GM12878 (cell line): ENCODE results near the gene BRSK2. TPM values are rescaled to one million over a fixed set of nuclear protein-coding genes. Genes with fewer than 3 reads are reported as not detected.

Experiments
- ATAC-seq: fragments of 200-7000 bp; cut with Tn5 transposase; 3 replicates; pipeline ENCODE4 v1.9.1; 2020; ENCODE audit warnings: mild to moderate bottlenecking, moderate library complexity
- BruUV-seq: library from RNA; stranded (reverse); fragments of 400-500 nt; replicated peaks from 2 replicates; lab custom pipeline; 2021; lab: Mats Ljungman, UMichigan
- CTCF ChIA-PET: fragments of 300-600 bp; sonication (Branson Sonifier 250); formaldehyde crosslinking; extraction: SDS; loops from one replicate; lab custom pipeline; 2021; ENCODE audit warnings: inconsistent platforms; lab: Yijun Ruan, JAX
- POLR2A ChIA-PET: fragments of 350-600 bp; formaldehyde crosslinking; extraction: SDS; loops from one replicate; lab custom pipeline; 2021; ENCODE audit warnings: inconsistent platforms; lab: Charles Lee
- RAD21 ChIA-PET: fragments of 300-600 bp; sonication (Branson Sonifier 250); formaldehyde crosslinking; loops from one replicate; lab custom pipeline; 2023; ENCODE audit warnings: antibody characterized with exemption; ENCODE audit not compliant: unreplicated experiment; lab: Charles Lee
- SMC1A ChIA-PET: fragments of 300-600 bp; sonication (Branson Sonifier 250); formaldehyde crosslinking; loops from one replicate; lab custom pipeline; 2023; ENCODE audit not compliant: unreplicated experiment, uncharacterized antibody; lab: Charles Lee
- DNase-seq: peaks from one replicate; pipeline ENCODE4 v3.0.0-alpha.2; 2011; ENCODE audit warnings: low read depth, low spot score
- FAIRE-seq: peaks from 3 replicates; lab custom pipeline; 2011; peaks lifted over from hg19 to GRCh38; lab: Jason Lieb, UNC
- H2AFZ ChIP-seq: 2 replicates; pipeline ENCODE4 v1.6.0; 2011; ENCODE audit warnings: low read depth, low read length, control low read depth; ENCODE audit not compliant: control insufficient read depth
- H3K27ac ChIP-seq: 2 replicates; pipeline ENCODE4 v1.5.1; 2011; ENCODE audit warnings: control low read depth; ENCODE audit not compliant: control insufficient read depth, insufficient read depth
- H3K27me3 ChIP-seq, 2 experiments: replicated peaks in 1 of 2; 2 replicates each; pipeline versions ENCODE4 v1.6.0 to v1.6.1; 2011; ENCODE audit warnings: low read length in 1 of 2; ENCODE audit not compliant: control insufficient read depth in 2 of 2, insufficient read depth in 2 of 2
- H3K36me3 ChIP-seq, 2 experiments: 2 replicates each; pipeline ENCODE4 v1.5.1; 2011; ENCODE audit warnings: low read length in 1 of 2; ENCODE audit not compliant: control insufficient read depth in 2 of 2, insufficient read depth in 2 of 2
- H3K4me1 ChIP-seq: 2 replicates; pipeline ENCODE4 v1.6.1; 2011; ENCODE audit warnings: mild to moderate bottlenecking, low read length, moderate library complexity, mixed read lengths; ENCODE audit not compliant: control insufficient read depth, insufficient read depth
- H3K4me2 ChIP-seq: 2 replicates; pipeline ENCODE4 v1.6.0; 2011; ENCODE audit warnings: control low read depth; ENCODE audit not compliant: control insufficient read depth, insufficient read depth
- H3K4me3 ChIP-seq: fragments of 200-600 bp; sonication (generic); 2 replicates; pipeline ENCODE4 v1.5.1; 2016
- H3K79me2 ChIP-seq: 2 replicates; pipeline ENCODE4 v1.6.0; 2011; ENCODE audit warnings: low read length; ENCODE audit not compliant: control insufficient read depth, insufficient read depth
- H3K9ac ChIP-seq: 2 replicates; pipeline ENCODE4 v1.8.0; 2011; ENCODE audit warnings: low read length, control low read depth, mixed read lengths; ENCODE audit not compliant: control insufficient read depth, insufficient read depth
- H3K9me3 ChIP-seq: replicated peaks from 3 replicates; pipeline ENCODE4 v1.5.1; 2011; ENCODE audit warnings: mild to moderate bottlenecking, low read length; ENCODE audit not compliant: control insufficient read depth, insufficient read depth
- H4K20me1 ChIP-seq: 2 replicates; pipeline ENCODE4 v1.6.0; 2011; ENCODE audit not compliant: control insufficient read depth, insufficient read depth
- ASH2L ChIP-seq: fragments of 300-600, 200-600 bp; sonication (generic); IDR thresholded peaks from 2 replicates; pipeline ENCODE4 v1.6.1; 2017; ENCODE audit warnings: low read depth, mild to moderate bottlenecking, borderline replicate concordance
- CHD4 ChIP-seq: fragments of 200-600 bp; sonication (generic); IDR thresholded peaks from 2 replicates; pipeline ENCODE4 v1.6.1; 2016; ENCODE audit warnings: mild to moderate bottlenecking
- EP300 ChIP-seq, 2 experiments: fragments of 150-350 bp in 1 of 2; IDR thresholded peaks; 2 replicates each; pipeline ENCODE4 v1.6.1; 2011 to 2012; ENCODE audit warnings: low read depth in 2 of 2, low read length in 2 of 2, borderline replicate concordance in 1 of 2, improper control_type of control experiment in 1 of 2, inconsistent platforms in 1 of 2; ENCODE audit not compliant: control insufficient read depth in 1 of 2
- FOS ChIP-seq: IDR thresholded peaks from 3 replicates; pipeline ENCODE4 v1.6.1; 2011; ENCODE audit warnings: borderline replicate concordance; ENCODE audit not compliant: insufficient read length; ENCODE audit errors: extremely low read depth
- GATAD2B ChIP-seq: fragments of 450-650 bp; conservative IDR thresholded peaks from 2 replicates; pipeline ENCODE4 v1.6.1; 2017; ENCODE audit warnings: low read depth, mild to moderate bottlenecking, moderate library complexity
- HDGF ChIP-seq: fragments of 450-650 bp; IDR thresholded peaks from 2 replicates; pipeline ENCODE4 v1.6.1; 2016; ENCODE audit warnings: antibody characterized with exemption
- JUND ChIP-seq: IDR thresholded peaks from 2 replicates; pipeline ENCODE4 v1.6.1; 2012; ENCODE audit warnings: low read depth, mild to moderate bottlenecking, low read length, improper control_type of control experiment, moderate library complexity
- MTA3 ChIP-seq: IDR thresholded peaks from 2 replicates; pipeline ENCODE4 v1.6.1; 2012; ENCODE audit warnings: low read length, inconsistent platforms, borderline replicate concordance
- NFYB ChIP-seq: IDR thresholded peaks from 2 replicates; pipeline ENCODE4 v1.6.1; 2011; ENCODE audit warnings: low read depth, mild to moderate bottlenecking, low read length, improper control_type of control experiment, moderate library complexity; ENCODE audit not compliant: insufficient read depth
- SREBF1 ChIP-seq: IDR thresholded peaks from 2 replicates; pipeline ENCODE4 v1.6.1; 2012; ENCODE audit warnings: mild to moderate bottlenecking, low read length
- ZSCAN29 ChIP-seq: fragments of 450-650 bp; IDR thresholded peaks from 2 replicates; pipeline ENCODE4 v1.6.1; 2017; ENCODE audit warnings: mild to moderate bottlenecking, moderate library complexity
- WGBS: methylation state at CpG from one replicate; pipeline ENCODE4 v1.1.6; 2016; ENCODE audit warnings: low lambda C conversion rate; ENCODE audit not compliant: insufficient replicate concordance, insufficient coverage; ENCODE audit errors: missing lambda C conversion rate; 5-methylcytosine and 5-hydroxymethylcytosine counted together
- in situ Hi-C: fragments of 300-500 bp; cut with MboI; formaldehyde crosslinking; loops from 9 replicates; pipeline ENCODE4 v1.14.3; 2018; ENCODE audit warnings: mixed read lengths
- intact Hi-C: fragments of 100-400 bp; cut with micrococcal nuclease; formaldehyde crosslinking; loops from one replicate; pipeline ENCODE4 v1.14.2; 2022; ENCODE audit not compliant: unreplicated experiment
- polyA plus RNA-seq, 11 experiments: library from polyadenylated mRNA; depleted of rRNA in 4 of 11; unstranded in 6 of 11; stranded (reverse) in 5 of 11; fragments of >200 nt; fragmentation: Nextera tagmentation in 4 of 11; fragmentation: Illumina TruSeq in 1 of 11; extraction: Ambion mirVana in 4 of 11; extraction: Trizol in 1 of 11; gene quantifications; 1 replicate in 1 of 11; 2 replicates in 10 of 11; pipeline versions ENCODE4 v1.2.1 to v1.2.3, GENCODE V29; 2011 to 2016; ENCODE audit warnings: inconsistent platforms in 2 of 11, missing spikeins in 2 of 11, low read depth in 1 of 11
- total RNA-seq, 4 experiments: library from RNA; depleted of rRNA in 3 of 4; stranded (reverse); fragments of >200 nt in 3 of 4; fragmentation: Illumina TruSeq in 1 of 4; extraction: Trizol in 1 of 4; gene quantifications; 2 replicates each; pipeline versions ENCODE4 v1.2.1 to v1.2.3, GENCODE V29; 2013 to 2021
- TF ChIP-seq, protein P1 (sequence below): fragments of 450-650 bp; IDR thresholded peaks from 2 replicates; pipeline ENCODE4 v1.6.1; 2017; ENCODE audit warnings: mild to moderate bottlenecking, moderate library complexity
- TF ChIP-seq, protein P2 (sequence below): fragments of 450-650 bp; IDR thresholded peaks from 2 replicates; pipeline ENCODE4 v1.6.1; 2016; ENCODE audit warnings: mild to moderate bottlenecking
- TF ChIP-seq, protein P3 (sequence below): fragments of 450-650 bp; IDR thresholded peaks from 2 replicates; pipeline ENCODE4 v1.6.1; 2017; ENCODE audit warnings: mild to moderate bottlenecking, moderate library complexity

Gene BRSK2
- total and polyA plus RNA-seq, 10 of the 15 experiments (the other 5 are each of a cell fraction or from before 2014, with no cell fraction given) = 0.13 TPM; not detected in 9

DNA sequence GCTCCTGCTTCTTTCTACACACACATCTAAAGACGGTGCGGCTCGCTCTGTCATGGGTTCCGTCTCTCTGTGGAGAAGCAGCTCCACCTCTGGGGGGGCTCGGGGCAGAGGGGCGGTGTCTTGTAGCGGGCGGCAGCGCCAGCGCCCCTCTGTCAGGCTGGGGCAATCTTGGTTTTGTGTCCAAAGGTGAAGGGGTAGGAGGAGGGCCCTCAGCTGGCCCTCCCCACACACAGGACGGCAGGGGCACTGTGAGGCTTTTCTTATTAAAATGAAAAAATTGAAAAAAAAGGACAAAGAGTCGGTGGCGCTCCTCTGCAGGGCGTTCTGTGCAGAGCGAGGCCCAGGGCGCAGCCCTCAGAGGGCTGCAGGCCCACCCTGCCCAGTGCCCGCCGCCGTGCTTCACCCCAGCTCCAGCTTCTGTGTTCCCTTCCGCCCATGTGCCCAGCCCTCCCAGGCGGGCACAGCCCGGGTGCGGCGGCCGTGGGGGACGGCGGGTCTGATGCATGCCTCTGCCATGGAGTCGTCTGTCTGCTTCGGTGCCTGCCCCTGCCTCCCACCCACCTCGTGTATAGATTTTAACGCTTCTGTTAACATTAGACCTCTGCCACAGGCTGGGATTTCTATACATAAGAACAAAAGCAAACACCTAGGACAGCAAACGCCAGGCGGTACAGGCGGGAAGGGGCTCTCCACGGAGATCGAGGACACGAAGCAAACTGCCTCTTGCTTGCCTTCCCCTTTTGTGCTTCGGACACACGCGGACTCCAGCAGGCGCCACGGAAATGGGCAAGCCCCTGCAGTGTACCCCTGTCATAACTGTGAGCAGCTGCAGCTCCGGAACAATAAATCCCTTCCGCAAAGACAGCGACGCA is 72.3 kb downstream of the BRSK2 start:
- ChIA-PET POLR2A (no interaction called here), CTCF (no interaction called here), RAD21 (no interaction called here), SMC1A (no interaction called here)
- no peaks in the 10 kb centered on the region for H3K27me3 ChIP-seq
- no peak for DNase-seq
- no peaks in the 10 kb centered on the region; the same call in 2 of the 3 replicates for H3K9me3 ChIP-seq
- H3K4me3 ChIP-seq = no peak overlapping the region
- 90% methylated on average over 40 of the region's 46 CpGs for WGBS
- no peak overlapping the region for H3K4me2 ChIP-seq
- ATAC-seq = no peak
- no peaks in the 10 kb centered on the region for H4K20me1 ChIP-seq
- intact Hi-C loops (no loop called here), in situ Hi-C loops (no loop called here)
- no peak overlapping the region for H2AFZ ChIP-seq
- BruUV-seq = no TSS peak
- H3K36me3 ChIP-seq = no peaks in the 10 kb centered on the region
- FAIRE-seq = no peak
- H3K27ac ChIP-seq = no peak overlapping the region
- H3K79me2 ChIP-seq = no peaks in the 10 kb centered on the region
- no peaks in the 10 kb centered on the region for H3K4me1 ChIP-seq
- H3K9ac ChIP-seq = no peak overlapping the region
- TF ChIP-seq FOS (no peak), GATAD2B (no peak), CHD4 (no peak), EP300 (IDR thresholded peaks at IDR 0.05; ENCODE audit: borderline replicate concordance in 1 of 2, control insufficient read depth in 1 of 2, low read depth in 2 of 2, low read length in 2 of 2) (no peak), ASH2L (no peak), NFYB (no peak), JUND (no peak), SREBF1 (no peak), ZSCAN29 (no peak), MTA3 (no peak), HDGF (no peak)
- TF ChIP-seq, protein P1, sequence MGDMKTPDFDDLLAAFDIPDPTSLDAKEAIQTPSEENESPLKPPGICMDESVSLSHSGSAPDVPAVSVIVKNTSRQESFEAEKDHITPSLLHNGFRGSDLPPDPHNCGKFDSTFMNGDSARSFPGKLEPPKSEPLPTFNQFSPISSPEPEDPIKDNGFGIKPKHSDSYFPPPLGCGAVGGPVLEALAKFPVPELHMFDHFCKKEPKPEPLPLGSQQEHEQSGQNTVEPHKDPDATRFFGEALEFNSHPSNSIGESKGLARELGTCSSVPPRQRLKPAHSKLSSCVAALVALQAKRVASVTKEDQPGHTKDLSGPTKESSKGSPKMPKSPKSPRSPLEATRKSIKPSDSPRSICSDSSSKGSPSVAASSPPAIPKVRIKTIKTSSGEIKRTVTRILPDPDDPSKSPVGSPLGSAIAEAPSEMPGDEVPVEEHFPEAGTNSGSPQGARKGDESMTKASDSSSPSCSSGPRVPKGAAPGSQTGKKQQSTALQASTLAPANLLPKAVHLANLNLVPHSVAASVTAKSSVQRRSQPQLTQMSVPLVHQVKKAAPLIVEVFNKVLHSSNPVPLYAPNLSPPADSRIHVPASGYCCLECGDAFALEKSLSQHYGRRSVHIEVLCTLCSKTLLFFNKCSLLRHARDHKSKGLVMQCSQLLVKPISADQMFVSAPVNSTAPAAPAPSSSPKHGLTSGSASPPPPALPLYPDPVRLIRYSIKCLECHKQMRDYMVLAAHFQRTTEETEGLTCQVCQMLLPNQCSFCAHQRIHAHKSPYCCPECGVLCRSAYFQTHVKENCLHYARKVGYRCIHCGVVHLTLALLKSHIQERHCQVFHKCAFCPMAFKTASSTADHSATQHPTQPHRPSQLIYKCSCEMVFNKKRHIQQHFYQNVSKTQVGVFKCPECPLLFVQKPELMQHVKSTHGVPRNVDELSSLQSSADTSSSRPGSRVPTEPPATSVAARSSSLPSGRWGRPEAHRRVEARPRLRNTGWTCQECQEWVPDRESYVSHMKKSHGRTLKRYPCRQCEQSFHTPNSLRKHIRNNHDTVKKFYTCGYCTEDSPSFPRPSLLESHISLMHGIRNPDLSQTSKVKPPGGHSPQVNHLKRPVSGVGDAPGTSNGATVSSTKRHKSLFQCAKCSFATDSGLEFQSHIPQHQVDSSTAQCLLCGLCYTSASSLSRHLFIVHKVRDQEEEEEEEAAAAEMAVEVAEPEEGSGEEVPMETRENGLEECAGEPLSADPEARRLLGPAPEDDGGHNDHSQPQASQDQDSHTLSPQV = no peak
- TF ChIP-seq, protein P2, sequence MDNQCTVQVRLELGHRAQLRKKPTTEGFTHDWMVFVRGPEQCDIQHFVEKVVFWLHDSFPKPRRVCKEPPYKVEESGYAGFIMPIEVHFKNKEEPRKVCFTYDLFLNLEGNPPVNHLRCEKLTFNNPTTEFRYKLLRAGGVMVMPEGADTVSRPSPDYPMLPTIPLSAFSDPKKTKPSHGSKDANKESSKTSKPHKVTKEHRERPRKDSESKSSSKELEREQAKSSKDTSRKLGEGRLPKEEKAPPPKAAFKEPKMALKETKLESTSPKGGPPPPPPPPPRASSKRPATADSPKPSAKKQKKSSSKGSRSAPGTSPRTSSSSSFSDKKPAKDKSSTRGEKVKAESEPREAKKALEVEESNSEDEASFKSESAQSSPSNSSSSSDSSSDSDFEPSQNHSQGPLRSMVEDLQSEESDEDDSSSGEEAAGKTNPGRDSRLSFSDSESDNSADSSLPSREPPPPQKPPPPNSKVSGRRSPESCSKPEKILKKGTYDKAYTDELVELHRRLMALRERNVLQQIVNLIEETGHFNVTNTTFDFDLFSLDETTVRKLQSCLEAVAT = no peak
- TF ChIP-seq, protein P3, sequence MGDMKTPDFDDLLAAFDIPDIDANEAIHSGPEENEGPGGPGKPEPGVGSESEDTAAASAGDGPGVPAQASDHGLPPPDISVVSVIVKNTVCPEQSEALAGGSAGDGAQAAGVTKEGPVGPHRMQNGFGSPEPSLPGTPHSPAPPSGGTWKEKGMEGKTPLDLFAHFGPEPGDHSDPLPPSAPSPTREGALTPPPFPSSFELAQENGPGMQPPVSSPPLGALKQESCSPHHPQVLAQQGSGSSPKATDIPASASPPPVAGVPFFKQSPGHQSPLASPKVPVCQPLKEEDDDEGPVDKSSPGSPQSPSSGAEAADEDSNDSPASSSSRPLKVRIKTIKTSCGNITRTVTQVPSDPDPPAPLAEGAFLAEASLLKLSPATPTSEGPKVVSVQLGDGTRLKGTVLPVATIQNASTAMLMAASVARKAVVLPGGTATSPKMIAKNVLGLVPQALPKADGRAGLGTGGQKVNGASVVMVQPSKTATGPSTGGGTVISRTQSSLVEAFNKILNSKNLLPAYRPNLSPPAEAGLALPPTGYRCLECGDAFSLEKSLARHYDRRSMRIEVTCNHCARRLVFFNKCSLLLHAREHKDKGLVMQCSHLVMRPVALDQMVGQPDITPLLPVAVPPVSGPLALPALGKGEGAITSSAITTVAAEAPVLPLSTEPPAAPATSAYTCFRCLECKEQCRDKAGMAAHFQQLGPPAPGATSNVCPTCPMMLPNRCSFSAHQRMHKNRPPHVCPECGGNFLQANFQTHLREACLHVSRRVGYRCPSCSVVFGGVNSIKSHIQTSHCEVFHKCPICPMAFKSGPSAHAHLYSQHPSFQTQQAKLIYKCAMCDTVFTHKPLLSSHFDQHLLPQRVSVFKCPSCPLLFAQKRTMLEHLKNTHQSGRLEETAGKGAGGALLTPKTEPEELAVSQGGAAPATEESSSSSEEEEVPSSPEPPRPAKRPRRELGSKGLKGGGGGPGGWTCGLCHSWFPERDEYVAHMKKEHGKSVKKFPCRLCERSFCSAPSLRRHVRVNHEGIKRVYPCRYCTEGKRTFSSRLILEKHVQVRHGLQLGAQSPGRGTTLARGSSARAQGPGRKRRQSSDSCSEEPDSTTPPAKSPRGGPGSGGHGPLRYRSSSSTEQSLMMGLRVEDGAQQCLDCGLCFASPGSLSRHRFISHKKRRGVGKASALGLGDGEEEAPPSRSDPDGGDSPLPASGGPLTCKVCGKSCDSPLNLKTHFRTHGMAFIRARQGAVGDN = no peak
